Prostate gland (tissue), 2 donors: ENCODE results near the gene GPC5. TPM values are rescaled to one million over a fixed set of nuclear protein-coding genes. Genes with fewer than 3 reads are reported as not detected.

ENCODE experiments used
- DNase-seq: peaks from one replicate; pipeline ENCODE4 v3.0.0-alpha.2; 2019; ENCODE audit warnings: low spot score
- H3K27ac ChIP-seq, 2 donors: fragments of 200-600 bp; sonication (generic); 2 replicates each; pipeline ENCODE4 v1.5.1; 2017 to 2019
- H3K27me3 ChIP-seq: fragments of 200-600 bp; sonication (generic); replicated peaks from 2 replicates; pipeline ENCODE4 v1.5.1; 2019; ENCODE audit not compliant: insufficient read depth
- H3K36me3 ChIP-seq, 2 donors: fragments of 200-600 bp; sonication (generic); 1 replicate in 1 of 2; 2 replicates in 1 of 2; pipeline versions ENCODE4 v1.5.1 to v1.8.1; 2017 to 2019
- H3K4me1 ChIP-seq: fragments of 200-600 bp; sonication (generic); replicated peaks from 2 replicates; pipeline ENCODE4 v1.5.1; 2019
- H3K4me3 ChIP-seq, 2 donors: fragments of 200-600 bp; sonication (generic); 2 replicates each; pipeline ENCODE4 v1.5.1; 2017 to 2019
- H3K9me3 ChIP-seq: fragments of 200-600 bp; sonication (generic); 2 replicates; pipeline ENCODE4 v1.5.1; 2017
- POLR2A ChIP-seq: fragments of 450-650 bp; IDR thresholded peaks from one replicate; pipeline ENCODE4 v1.6.1; 2016; ENCODE audit warnings: antibody characterized with exemption, mild to moderate bottlenecking
- POLR2AphosphoS5 ChIP-seq: sonication (generic); formaldehyde crosslinking; IDR thresholded peaks from one replicate; pipeline ENCODE4 v1.6.1; 2017; ENCODE audit warnings: antibody characterized with exemption
- WGBS: methylation state at CpG from one replicate; pipeline ENCODE4 v1.1.5; 2018; 5-methylcytosine and 5-hydroxymethylcytosine counted together
- intact Hi-C: fragments of 100-400 bp; cut with DNase I; formaldehyde crosslinking; loops from one replicate; pipeline ENCODE4 v1.14.2; 2022
- total RNA-seq, 2 donors: library from RNA; depleted of rRNA; stranded (reverse); fragments of >200 nt; gene quantifications; one replicate each; pipeline ENCODE4 v1.1.0, GENCODE V29; 2016
- TF ChIP-seq, protein P1 (sequence below), 4 experiments: fragments of 200-600 bp in 2 of 4; fragments of 450-650 bp in 2 of 4; sonication (generic) in 2 of 4; IDR thresholded peaks; 1 replicate in 3 of 4; 2 replicates in 1 of 4; pipeline ENCODE4 v1.5.1; 2016 to 2019; ENCODE audit warnings: antibody characterized with exemption in 4 of 4, mild to moderate bottlenecking in 2 of 4, moderate library complexity in 2 of 4

GPC5 gene
- total RNA-seq, 2 donors from 2014 or later, result 0.23 to 35.0 TPM

DNA sequence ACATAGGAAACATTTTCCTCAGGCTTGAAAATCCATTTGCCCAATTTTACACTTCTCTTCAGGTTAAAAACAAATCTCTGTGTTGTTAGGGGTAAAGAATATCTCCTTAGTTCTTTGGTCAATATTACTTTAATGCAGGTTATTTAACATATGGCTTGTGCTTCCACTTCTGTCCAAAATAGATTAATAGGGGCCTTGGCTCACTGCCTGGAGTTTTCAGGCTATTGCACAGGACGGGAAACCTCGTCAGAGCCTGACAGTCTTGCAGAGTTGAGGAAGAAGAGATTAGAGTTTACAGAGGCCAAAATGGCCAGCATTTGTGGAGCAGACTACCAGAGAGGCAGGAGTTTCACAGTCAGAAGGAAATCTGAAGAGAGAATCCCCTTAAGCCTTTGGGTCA is 964.3 kb downstream of the GPC5 start:
- 17% methylated on average over 2 of the region's 2 CpGs for WGBS
- H3K27me3 ChIP-seq, result no peaks in the 10 kb centered on the region
- H3K9me3 ChIP-seq, result no peaks in the 10 kb centered on the region
- intact Hi-C loops, result no loop called here
- H3K4me3 ChIP-seq, result no peak overlapping the region
- no peak overlapping the region for H3K27ac ChIP-seq
- no peak for DNase-seq
- H3K36me3 ChIP-seq, result no peaks in the 10 kb centered on the region
- no peaks in the 10 kb centered on the region for H3K4me1 ChIP-seq
- TF ChIP-seq POLR2A, result no peak
- no peak for TF ChIP-seq POLR2AphosphoS5
- TF ChIP-seq, protein P1, sequence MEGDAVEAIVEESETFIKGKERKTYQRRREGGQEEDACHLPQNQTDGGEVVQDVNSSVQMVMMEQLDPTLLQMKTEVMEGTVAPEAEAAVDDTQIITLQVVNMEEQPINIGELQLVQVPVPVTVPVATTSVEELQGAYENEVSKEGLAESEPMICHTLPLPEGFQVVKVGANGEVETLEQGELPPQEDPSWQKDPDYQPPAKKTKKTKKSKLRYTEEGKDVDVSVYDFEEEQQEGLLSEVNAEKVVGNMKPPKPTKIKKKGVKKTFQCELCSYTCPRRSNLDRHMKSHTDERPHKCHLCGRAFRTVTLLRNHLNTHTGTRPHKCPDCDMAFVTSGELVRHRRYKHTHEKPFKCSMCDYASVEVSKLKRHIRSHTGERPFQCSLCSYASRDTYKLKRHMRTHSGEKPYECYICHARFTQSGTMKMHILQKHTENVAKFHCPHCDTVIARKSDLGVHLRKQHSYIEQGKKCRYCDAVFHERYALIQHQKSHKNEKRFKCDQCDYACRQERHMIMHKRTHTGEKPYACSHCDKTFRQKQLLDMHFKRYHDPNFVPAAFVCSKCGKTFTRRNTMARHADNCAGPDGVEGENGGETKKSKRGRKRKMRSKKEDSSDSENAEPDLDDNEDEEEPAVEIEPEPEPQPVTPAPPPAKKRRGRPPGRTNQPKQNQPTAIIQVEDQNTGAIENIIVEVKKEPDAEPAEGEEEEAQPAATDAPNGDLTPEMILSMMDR (IDR thresholded peaks at IDR 0.05), result no peak

DNA sequence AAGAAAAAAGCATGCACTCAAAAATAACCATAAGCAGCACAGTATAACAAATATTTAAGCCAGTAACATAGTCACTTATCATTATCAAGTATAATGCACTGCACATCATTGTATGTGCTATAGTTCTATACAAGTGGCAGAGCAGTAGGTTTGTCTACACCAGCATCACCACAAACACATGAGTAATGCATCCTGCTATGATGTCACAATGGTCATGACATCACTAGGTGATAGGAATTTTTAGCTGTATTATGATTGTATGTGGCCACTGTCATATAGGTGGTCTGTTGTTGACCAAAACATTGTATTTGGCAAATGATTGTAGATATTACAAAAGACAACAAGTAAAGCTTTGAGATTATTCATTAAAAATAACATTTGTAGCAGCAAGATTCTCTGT is 967.5 kb downstream of the GPC5 start:
- TF ChIP-seq POLR2A (no peak), POLR2AphosphoS5 (no peak)
- TF ChIP-seq, protein P1 (IDR thresholded peaks at IDR 0.05), result no peak
- no peaks in the 10 kb centered on the region for H3K27me3 ChIP-seq
- intact Hi-C loops, result no loop called here
- no peaks in the 10 kb centered on the region for H3K4me1 ChIP-seq
- DNase-seq, result no peak
- no peaks in the 10 kb centered on the region for H3K9me3 ChIP-seq
- H3K4me3 ChIP-seq, result no peak overlapping the region
- H3K36me3 ChIP-seq, result no peaks in the 10 kb centered on the region
- no peak overlapping the region for H3K27ac ChIP-seq

DNA sequence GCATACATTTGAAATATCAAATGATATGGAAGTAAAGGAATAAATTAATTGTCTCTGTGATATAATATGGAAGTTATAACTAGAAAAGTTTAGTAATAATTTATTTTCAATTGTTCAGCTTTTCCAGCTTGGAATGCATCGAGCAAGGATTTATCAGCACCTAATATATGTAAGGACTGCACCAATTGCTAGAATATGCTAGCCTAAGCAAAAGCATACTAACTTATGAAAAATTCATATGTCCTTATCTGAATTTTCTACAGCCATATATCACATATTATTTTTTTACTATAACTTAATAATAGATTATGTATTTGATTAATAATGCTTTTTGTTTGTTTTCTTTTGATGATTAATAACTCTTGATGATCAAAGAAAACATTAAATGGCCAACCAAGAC is 979.0 kb downstream of the GPC5 start:
- Histone ChIP-seq H3K36me3 (no peaks in the 10 kb centered on the region), H3K4me1 (no peaks in the 10 kb centered on the region), H3K4me3 (no peak overlapping the region), H3K27ac (no peak overlapping the region), H3K27me3 (no peaks in the 10 kb centered on the region), H3K9me3 (no peaks in the 10 kb centered on the region)
- no peak for TF ChIP-seq POLR2AphosphoS5
- no peak for TF ChIP-seq POLR2A
- TF ChIP-seq, protein P1 (IDR thresholded peaks at IDR 0.05), result no peak
- intact Hi-C loops, result no loop called here
- no peak for DNase-seq
- 93% methylated on average over 1 of the region's 1 CpG for WGBS

DNA sequence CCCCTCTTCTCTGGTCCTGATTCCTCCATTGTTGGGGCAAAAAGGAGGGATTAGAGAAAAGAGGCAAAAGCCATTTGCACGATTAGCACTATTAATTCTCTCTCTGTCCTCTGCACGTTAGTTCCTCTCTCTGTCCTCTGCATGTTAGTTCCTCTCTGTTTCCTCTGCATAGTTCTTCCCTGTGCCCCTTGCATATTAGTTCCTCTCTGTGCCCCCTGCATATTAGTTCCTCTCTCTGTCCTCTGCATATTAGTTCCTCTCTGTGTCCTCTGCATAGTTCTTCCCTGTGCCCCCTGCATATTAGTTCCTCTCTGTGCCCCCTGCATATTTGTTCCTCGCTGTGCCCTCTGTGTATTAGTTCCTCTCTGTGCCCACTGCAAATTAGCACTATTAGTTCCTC is 981.0 kb downstream of the GPC5 start:
- H3K27ac ChIP-seq, result no peak overlapping the region
- H3K36me3 ChIP-seq, result no peaks in the 10 kb centered on the region
- H3K4me1 ChIP-seq, result no peaks in the 10 kb centered on the region
- 58% methylated on average over 3 of the region's 3 CpGs for WGBS
- H3K27me3 ChIP-seq, result no peaks in the 10 kb centered on the region
- H3K9me3 ChIP-seq, result no peaks in the 10 kb centered on the region
- intact Hi-C loops, result no loop called here
- no peak overlapping the region for H3K4me3 ChIP-seq
- no peak for DNase-seq
- no peak for TF ChIP-seq POLR2A
- TF ChIP-seq, protein P1 (IDR thresholded peaks at IDR 0.05), result no peak
- TF ChIP-seq POLR2AphosphoS5, result no peak

DNA sequence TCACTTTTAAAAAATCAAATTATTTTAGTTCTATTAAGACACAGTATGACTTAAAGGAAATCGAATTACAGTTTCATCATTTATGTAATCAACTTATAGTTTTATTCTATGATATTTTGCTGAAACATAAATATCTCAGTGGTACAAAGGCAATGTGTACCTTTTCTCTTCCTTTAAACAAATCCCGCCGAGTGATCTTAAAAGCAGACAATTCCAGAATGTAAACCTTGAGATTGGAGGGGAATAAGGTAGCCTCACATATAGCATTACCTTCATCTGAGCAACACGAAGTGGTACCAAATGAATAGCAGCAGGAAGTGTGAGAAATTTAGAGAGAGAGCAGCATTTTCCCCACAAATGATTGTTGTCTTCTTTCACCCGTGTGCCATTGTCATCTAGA is 986.0 kb downstream of the GPC5 start:
- DNase-seq, result no peak
- Histone ChIP-seq H3K27ac (no peak overlapping the region), H3K9me3 (no peaks in the 10 kb centered on the region), H3K36me3 (no peaks in the 10 kb centered on the region), H3K4me1 (no peaks in the 10 kb centered on the region), H3K4me3 (no peak overlapping the region), H3K27me3 (no peaks in the 10 kb centered on the region)
- TF ChIP-seq POLR2AphosphoS5 (no peak), POLR2A (no peak)
- TF ChIP-seq, protein P1 (IDR thresholded peaks at IDR 0.05), result no peak
- intact Hi-C loops, result no loop called here
- WGBS, result 62% methylated on average over 5 of the region's 5 CpGs
